Right renal pelvis (tissue), 4 donors: ENCODE results near the gene CDK2. TPM values are rescaled to one million over a fixed set of nuclear protein-coding genes. Genes with fewer than 3 reads are reported as not detected.
"Not testable (repeated sequence)": the region's sequence is repeated elsewhere in the genome, so short reads cannot be mapped to it uniquely, and the experiment has no call there.

ENCODE experiments used
- DNase-seq, 4 donors: peaks; one replicate each; pipeline ENCODE4 v3.0.0-alpha.2; 2013; ENCODE audit warnings: low read depth in 4 of 4, low spot score in 3 of 4, missing footprints in 1 of 4
- polyA plus RNA-seq, 4 donors: library from polyadenylated mRNA; unstranded; fragments of 120-200 nt; gene quantifications; one replicate each; pipeline ENCODE4 v1.2.1, GENCODE V29; 2013; ENCODE audit not compliant: insufficient read length in 4 of 4

The CDK2 gene
- polyA plus RNA-seq, 4 donors, result 59.9 to 66.0 (median 63.7) TPM

DNA sequence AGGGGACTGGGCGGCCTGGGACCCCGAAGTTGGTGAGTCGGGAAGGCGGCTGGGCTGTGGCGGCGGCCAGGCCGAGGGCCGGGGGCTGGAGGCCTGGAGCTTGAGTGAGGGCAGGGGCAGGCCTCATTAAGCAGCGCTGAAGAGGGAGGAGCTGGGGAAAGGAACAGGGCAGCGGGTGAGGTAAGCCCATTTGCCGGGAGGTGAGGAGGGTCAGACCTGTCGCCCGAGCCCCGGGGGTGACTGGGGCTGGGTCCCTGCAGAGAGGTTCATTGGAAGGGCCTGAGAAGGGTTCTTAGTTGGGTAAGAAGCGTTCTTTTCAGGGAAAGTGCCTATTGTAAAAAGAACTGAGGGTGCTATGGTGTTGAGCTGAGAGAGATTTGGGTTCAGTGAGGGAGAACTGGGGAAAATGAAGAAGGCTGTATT lies 7.7 kb downstream of the CDK2 start:
- DNase-seq, result peak in 1 of 4 donors; percentile 41

DNA sequence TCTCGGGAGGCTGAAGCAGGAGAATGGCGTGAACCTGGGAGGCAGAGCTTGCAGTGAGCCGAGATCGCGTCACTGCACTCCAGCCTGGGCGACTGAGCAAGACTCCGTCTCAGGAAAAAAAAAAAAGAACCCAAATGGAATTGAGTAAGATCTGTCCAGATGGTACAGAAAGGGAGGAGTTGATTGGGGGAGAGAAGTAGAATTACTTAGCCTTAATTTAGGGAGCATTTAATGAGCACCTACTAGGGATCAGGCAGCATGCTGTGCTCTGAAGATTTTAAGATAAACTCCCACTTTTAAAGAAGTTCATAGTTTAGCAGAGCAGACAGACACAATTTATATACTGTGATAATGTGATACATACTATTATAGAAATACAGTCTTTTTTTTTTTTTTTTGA lies 11.8 kb downstream of the CDK2 start:
- DNase-seq, result no peak

DNA sequence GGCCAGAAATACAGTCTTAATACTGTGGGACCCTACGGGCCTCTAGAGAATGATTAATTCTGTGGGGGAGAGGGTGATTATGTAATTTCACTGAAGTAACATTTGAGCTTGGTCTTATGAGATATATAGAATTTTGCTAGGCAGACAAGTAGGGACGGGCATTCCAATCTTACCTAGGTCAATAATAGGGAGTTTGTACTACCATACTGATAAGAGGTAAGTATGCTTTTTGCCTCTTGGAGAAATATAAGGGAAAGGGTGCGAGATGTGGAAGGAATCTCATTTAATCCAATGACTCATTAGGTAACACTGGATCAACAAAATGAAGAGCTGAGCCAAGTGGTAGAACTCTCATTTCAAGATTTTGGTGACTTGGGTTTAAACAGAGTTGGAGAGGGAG lies 12.4 kb downstream of the CDK2 start:
- DNase-seq, result no peak

DNA sequence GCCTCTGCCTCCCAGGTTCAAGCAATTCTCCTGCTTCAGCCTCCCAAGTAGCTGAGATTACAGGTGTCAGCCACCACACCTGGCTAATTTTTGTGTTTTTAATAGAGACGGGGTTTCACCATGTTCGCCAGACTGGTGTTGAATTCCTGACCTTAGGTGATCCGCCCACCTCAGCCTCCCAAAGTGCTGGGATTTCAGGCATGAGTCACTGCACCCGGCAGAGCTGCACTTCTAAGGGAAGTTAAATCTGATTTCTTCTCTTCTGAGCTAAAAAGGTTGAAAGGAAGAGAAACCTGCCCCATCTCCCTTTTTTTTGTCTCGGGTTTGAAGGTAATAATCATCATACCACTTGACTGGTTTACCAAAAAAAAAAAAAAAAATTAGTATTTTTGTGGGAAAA lies 15.3 kb downstream of the CDK2 start:
- DNase-seq, result not testable (repeated sequence)

DNA sequence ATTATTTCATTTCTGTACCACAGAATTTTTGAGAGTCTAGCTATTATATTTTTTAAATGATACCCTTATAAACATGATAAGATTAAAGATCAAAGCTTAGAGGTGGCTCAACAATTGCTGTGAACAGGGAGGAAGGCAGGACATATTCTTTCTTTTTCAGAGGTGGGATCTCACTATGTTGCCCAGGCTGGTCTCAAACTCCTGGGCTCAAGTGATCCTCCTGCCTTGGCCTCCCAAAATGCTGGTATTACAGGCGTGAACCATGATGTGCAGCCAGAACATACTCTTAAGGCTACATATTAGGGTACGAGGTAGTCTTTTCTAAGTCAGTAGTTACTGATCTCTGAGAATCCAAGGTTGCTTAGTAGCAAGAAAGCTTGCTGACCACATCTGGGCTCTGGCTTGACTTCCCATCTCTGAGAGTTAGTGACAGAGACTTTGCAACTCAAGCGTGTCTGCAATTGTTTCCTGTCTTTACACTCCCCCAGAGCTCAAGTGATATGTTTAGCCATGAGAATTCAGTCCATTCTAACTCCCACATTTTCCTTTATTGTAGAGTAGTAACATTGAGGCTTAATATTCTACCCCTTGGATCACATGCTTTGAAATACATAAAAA lies 15.8 kb downstream of the CDK2 start:
- no peak for DNase-seq

DNA sequence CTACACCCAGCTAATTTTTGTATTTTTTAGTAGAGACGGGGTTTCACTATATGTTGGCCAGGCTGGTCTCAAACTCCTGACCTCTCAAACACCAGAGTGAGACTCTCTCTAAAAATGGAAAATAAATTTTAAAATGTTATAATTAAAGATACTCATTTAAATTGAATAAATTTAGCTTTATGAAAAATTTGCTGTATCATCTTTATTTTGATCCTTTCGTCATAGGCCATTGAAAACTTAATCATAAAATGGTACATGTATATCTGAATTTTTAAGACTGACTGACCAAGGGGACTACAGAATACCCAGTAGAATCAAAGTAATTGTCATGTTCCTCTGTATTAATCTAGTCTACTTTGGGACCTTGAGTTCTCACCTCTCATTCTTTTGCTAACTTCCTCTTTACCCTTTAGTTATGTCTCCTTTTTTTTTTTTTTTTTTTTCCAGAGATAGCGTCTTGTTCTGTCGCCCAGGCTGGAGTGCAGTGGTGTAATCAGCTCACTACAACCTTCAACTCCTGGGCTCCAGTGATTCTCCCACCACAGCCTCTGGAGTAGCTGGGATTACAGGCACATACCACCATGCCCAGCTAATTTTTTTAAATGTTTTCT lies 16.7 kb downstream of the CDK2 start:
- no peak for DNase-seq

DNA sequence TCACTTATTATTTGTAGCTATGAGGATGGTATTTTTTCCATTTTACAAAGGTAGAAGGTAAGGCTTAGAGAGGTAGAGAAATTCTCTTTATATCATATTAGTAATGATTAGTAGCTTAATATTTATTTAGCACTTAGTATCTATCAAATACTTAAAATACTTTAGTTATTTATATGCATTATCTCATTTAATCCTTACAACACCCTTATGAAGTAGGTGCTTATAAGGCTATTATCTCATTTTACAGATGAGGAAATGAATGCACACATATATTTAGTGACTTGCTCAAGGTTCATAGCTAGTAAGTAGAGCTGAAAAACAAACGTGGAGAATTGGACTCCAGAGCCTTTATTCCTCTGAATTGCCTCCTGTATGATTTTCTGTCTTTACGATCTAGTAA lies 18.2 kb downstream of the CDK2 start:
- DNase-seq, result no peak

DNA sequence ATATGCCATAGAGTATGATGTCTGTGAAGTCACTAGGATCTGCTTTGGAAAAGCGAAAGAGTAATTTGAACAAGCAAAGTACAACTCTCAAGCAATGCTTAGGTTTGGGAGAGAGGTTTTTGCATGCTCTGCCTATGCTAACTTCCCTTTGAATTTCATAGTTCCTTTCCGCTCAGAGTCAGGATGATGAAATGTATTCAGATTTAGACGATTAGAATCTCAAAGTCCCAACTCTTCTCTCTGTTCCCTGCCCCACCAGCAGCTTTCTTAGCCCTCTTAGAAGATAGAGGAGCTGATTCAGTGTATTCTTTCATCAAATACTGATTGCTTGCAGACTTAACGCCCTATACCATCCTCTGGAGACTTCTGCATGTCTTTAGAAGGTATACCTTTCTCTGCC lies 18.7 kb downstream of the CDK2 start:
- DNase-seq, result no peak

DNA sequence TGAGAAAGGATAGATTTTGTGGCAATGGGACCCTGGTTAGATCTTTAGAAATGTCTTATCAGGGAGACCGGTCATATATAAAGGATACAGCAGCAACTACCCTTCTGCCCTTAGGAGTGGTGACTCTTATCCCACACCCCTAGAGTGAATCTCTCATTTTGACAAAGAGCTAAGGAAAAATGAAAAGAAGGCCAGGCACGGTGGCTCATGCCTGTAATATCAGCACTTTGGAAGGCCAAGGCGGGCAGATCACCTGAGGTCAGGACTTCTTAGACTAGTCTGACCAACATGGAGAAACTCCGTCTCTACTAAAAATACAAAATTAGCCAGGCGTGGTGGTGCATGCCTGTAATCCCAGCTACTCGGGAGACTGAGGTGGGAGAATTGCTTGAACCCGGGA lies 19.3 kb downstream of the CDK2 start:
- not testable (repeated sequence) for DNase-seq

DNA sequence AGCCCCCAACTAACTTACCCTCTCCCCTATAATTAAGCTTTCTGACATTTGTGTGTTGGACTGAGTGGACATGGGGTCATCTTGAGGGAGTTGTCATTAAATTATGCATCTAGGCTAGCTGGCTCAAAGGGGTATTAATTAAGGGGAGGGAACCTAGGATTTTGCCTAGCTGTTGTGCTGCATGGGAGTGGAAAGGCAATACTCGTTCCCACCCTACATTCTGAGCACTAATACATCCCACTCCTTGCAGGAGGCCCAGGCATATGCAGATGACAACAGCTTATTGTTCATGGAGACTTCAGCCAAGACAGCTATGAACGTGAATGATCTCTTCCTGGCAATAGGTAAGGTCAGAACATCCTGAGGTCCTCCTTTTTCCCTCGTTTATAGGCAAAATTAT lies 24.5 kb downstream of the CDK2 start:
- no peak for DNase-seq

DNA sequence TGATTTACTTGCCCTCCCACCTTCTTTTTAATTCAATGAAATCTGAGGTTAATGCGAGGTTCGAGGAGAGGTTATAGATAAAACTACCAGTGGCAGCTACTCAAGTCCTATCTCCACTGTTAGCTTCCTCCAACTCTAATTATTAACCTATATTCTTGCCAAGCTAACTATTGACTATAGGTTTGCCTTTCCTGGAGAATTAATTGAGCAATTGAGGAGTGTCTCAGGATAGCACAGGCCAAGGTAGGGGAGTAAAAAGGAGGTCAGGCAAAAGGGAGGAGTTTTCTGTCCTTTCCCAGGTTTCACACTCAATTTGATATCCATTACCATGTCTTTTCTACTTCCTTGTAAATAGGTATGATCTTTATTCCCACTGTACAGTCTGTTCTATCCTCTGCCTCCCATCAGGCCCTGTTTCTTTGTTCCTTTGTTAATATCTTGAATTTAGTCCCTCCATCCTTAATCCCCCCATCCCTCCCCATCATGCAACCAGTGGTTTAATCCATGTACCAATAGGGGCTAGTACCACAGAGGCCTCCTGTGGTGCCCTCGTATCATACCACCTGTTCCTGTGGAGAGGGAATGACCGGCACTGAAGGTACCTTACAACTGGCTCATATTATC lies 26.7 kb downstream of the CDK2 start:
- DNase-seq, result no peak

DNA sequence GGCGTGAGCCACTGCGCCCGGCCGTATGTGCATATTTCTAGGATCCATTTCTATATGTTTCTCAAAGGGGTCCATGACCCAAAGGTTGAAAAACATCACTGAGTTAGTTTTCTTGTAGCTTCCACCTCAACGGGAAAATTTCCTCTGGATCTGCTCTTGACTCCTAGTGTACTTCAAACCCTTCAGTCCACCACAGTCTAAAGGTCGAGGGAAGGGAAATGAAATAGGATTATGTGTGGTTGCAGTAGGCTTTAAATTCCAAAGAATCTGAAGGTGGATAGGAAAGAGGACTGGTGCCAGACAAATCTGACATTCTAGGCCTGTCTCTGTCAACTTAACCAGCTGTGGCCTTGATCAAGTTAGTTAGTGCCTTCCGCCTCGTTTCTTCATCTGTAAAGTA lies 28.7 kb downstream of the CDK2 start:
- no peak for DNase-seq

DNA sequence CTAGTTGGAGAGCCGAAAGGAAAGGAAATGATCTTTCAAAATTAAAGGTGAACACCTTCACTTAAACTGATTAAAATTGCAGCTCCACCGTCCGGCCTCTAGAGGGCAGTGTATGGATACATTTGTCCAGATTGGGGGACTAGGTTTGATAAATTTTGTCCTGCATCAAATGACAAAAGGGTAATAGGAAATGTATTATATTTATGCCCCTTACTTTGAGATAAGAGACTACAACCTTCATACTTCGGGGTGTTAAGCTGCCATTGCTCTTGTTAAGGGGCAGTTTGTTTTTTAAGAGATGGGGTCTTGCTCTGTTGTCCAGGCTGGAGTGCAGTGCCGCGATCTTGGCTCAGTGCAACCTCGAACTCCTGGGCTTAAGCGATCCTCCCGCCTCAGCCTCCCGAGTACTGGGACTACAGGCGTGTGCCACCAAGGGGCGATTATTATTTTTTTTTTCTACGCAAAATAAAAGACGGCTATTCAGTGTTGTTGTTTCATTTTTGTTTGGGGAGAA lies 29.6 kb downstream of the CDK2 start:
- peak in 1 of 4 donors; percentile 63 for DNase-seq

DNA sequence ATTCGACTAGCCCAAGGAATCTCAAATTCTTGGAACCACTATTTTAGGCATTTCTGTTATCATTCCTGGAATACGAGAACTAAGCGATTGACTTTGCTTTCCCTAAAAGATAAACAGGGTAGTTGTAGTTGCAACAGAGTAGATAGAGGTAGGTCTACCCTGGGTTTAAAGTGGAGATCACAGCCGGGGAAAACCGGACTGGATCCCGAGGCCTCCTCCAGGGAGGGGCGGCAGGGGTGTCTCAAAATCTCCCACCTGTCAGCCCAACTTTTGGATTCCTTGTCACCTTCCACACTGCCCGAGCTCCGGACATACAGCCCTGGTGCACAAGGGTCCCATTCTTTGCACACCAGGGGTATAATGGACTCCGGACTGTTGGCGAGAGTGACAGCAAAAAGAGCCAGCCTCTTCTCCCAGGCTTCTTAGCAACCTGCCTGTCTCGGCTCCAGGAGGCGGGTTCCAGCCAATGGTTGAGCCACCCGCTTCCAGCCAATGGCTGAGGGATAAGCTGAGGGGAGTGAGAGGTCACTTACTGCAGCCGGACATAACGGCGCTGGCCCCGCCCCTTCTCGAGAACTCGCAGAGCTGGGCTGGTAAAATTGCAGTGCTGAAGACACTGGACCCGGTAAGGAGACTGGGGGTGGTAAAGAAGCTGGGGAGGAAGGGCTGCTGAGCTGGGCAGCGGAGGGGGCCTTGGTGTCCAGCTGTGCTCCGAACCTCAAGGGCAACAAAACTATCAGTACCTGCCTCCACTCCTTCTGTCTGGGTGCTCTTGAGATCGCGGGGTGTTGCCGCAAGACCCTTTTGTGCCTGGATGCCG lies 30.3 kb downstream of the CDK2 start, which contains the start of gene SUOX:
TSS of gene SUOX (plus strand) at position 562 of the 820 bp plus-strand sequence. CDS start 4,946 bp downstream, outside the sequence.
- peak; percentile 87 to 95 (median 93) for DNase-seq

DNA sequence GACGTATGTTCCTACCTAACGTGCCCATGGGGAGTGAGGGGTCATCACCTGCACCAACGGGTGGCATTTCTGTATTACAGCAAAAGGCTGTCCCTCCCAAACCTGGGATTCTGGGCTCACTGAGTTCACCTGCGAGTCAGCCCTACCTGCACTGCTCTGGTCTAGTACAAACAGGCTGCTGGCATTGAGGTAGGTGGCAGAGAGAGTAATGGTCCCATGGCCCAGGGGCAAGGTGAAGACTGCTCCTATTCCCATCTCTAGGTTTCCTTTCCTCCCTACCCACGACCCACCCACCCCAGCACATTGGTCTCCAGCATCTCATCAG lies 30.9 kb downstream of the CDK2 start:
- no peak for DNase-seq

DNA sequence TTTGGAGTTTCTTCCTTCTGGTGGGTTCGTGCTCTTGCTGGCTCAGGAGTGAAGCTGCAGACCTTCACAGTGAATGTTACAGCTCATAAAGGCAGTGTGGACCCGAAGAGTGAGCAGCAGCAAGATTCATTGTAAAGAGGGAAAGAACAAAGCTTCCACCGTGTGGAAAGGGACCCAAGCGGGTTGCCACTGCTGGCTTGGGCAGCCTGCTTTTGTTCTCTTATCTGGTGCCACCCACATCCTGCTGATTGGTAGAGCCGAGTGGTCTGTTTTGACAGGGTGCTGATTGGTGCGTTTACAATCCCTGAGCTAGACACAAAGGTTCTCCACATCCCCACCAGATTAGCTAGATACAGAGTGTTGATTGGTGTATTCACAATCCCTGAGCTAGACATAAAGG lies 32.9 kb downstream of the CDK2 start:
- DNase-seq, result not testable (repeated sequence)

DNA sequence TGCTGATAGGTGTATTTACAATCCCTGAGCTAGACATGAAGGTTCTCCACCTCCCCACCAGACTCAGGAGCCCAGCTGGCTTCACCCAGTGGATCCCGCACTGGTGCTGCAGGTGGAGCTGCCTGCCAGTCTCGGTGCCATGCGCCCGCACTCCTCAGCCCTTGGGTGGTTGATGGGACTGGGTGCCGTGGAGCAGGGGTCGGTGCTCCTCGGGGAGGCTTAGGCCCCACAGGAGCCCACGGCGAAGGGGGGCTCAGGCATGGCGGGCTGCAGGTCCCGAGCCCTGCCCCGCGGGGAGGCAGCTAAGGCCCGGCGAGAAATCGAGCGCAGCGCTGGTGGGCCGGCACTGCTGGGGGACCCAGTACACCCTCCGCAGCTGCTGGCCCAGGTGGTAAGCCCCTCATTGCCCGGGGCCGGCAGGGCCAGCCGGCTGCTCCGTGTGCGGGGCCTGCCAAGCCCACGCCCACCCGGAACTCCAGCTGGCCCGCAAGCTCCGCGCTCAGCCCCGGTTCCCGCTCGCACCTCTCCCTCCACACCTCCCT lies 33.4 kb downstream of the CDK2 start:
- DNase-seq, result not testable (repeated sequence)

DNA sequence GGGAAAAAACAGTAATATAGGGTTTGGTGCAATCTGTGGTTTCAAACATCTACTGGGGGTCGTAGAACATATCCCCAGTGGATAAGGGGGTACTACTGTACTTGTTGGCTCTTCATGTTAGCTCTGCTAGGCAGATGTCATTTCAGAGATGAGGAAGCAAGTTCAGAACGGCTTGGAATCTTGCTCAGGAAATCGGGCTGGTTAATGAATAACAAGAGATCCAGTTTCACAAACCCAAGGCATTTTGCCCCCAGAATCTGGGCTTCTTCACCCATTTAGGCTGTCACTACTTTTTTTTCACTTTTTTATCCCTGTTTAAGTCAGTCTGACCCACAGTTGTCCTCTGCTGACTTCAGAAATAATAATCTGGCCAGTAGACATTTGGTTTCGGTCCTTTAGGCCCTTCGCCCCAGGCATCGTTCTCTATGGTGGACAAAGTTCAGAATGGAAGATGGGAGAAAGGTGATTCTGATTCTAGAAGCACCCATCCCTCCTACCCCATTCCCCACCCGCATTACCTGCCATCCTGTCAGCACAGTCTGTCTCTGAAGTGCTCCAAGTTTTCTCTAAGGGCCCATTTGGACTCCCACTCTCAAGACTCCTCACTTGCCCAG lies 35.0 kb downstream of the CDK2 start:
- DNase-seq, result no peak

DNA sequence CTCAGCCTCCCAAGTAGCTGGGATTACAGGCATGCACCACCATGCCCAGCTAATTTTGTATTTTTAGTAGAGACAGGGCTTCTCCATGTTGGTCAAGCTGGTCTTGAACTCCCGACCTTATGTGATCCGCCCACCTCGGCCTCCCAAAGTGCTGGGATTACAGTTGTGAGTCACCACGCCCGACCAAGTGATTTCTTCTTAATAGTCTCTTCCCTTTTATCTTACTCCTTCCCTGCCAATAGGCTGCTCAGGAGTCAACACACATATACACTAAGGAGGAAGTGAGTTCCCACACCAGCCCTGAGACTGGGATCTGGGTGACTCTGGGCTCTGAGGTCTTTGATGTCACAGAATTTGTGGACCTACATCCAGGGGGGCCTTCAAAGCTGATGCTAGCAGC lies 36.7 kb downstream of the CDK2 start:
- not testable (repeated sequence) for DNase-seq

DNA sequence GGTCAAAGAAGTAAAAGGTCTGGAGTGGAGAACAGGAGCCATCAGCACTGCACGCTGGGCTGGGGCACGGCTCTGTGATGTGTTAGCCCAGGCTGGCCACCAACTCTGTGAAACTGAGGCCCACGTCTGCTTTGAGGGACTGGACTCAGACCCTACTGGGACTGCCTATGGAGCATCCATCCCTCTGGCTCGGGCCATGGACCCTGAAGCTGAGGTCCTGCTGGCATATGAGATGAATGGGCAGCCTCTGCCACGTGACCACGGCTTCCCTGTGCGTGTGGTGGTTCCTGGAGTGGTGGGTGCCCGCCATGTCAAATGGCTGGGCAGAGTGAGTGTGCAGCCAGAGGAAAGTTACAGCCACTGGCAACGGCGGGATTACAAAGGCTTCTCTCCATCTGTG lies 37.6 kb downstream of the CDK2 start:
- DNase-seq, result no peak
